Measurements from ENCODE around the gene VAPA. TPM values are rescaled to one million over a fixed set of nuclear protein-coding genes. Genes with fewer than 3 reads are reported as not detected.

The VAPA gene
- total RNA-seq, 1 donor from 2014 or later = 169 TPM

GRCh38 chr18:9934274-9934673 is 20.5 kb downstream of the VAPA start:
- TF ChIP-seq CTCF (conservative IDR thresholded peaks at IDR 0.05; ENCODE audit: low read depth, low read length) = no peak
- DNase-seq (ENCODE audit: low read depth) = no peak
- no peak overlapping the region for H3K4me3 ChIP-seq (ENCODE audit: low read depth, low read length)

GRCh38 chr18:9941103-9941502 is 27.3 kb downstream of the VAPA start:
- no peak for TF ChIP-seq CTCF (conservative IDR thresholded peaks at IDR 0.05; ENCODE audit: low read depth, low read length)
- no peak for DNase-seq (ENCODE audit: low read depth)
- no peak overlapping the region for H3K4me3 ChIP-seq (ENCODE audit: low read depth, low read length)

GRCh38 chr18:9941660-9942059 is 27.8 kb downstream of the VAPA start:
- DNase-seq (ENCODE audit: low read depth) = no peak
- H3K4me3 ChIP-seq (ENCODE audit: low read depth, low read length) = no peak overlapping the region
- TF ChIP-seq CTCF (conservative IDR thresholded peaks at IDR 0.05; ENCODE audit: low read depth, low read length) = no peak

DNA sequence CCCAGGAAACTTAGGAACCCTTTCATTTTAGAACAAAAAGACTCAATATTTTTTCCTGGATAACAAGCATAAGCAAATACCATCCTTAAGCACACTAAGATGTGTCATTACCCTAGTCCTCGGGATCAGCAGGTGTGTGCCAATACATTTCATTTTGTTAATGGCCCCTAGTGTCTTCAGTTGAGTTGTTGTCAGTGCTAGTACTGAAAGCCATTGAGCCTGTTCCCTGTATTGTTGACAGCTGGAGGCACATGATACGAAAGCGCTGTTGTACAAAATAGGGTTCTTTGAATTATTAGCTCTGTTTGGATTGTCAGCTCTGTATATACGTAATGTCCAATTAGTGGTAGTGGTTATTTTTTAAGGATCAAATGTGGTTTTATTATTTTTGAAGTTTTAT is 29.5 kb downstream of the VAPA start:
- no peak for TF ChIP-seq CTCF (conservative IDR thresholded peaks at IDR 0.05; ENCODE audit: low read depth, low read length)
- no peak overlapping the region for H3K4me3 ChIP-seq (ENCODE audit: low read depth, low read length)
- no peak for DNase-seq (ENCODE audit: low read depth)

DNA sequence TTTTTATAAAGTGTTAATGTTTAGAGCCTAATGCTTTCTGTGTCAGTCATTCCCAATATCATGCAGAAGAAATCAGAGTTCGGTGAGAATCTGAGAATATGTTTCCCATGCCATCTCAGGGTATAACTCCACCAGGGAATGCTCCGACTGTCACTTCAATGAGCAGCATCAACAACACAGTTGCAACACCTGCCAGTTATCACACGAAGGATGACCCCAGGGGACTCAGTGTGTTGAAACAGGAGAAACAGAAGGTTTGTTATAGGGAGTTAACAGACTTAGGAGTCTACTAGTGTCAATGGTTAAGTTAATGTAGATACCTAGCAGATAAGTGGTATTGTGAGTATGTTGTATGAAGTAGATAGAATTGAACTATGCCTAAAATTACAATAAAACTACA is 31.0 kb downstream of the VAPA start:
- TF ChIP-seq CTCF (conservative IDR thresholded peaks at IDR 0.05; ENCODE audit: low read depth, low read length) = no peak
- no peak for DNase-seq (ENCODE audit: low read depth)
- H3K4me3 ChIP-seq (ENCODE audit: low read depth, low read length) = no peak overlapping the region

GRCh38 chr18:9946831-9947230 is 33.0 kb downstream of the VAPA start:
- no peak for DNase-seq (ENCODE audit: low read depth)
- TF ChIP-seq CTCF (conservative IDR thresholded peaks at IDR 0.05; ENCODE audit: low read depth, low read length) = no peak
- H3K4me3 ChIP-seq (ENCODE audit: low read depth, low read length) = no peak overlapping the region

- no peak overlapping the region for H3K4me3 ChIP-seq (ENCODE audit: low read depth, low read length)
- no peak for DNase-seq (ENCODE audit: low read depth)
- TF ChIP-seq CTCF (conservative IDR thresholded peaks at IDR 0.05; ENCODE audit: low read depth, low read length) = no peak
Observed at GRCh38 chr18:9947248-9947647, 33.4 kb downstream of the VAPA start.

Measured in epithelial cell of proximal tubule (primary cell).